Epithelial cell of proximal tubule (primary cell): ENCODE results near the gene IFI6. TPM values are rescaled to one million over a fixed set of nuclear protein-coding genes. Genes with fewer than 3 reads are reported as not detected.

Experiments used
- DNase-seq: peaks from one replicate; pipeline ENCODE4 v3.0.0-alpha.2; 2011; ENCODE audit warnings: low read depth
- H3K4me3 ChIP-seq: 2 replicates; pipeline ENCODE4 v1.5.1; 2011; ENCODE audit warnings: low read depth, mild to moderate bottlenecking, low read length
- CTCF ChIP-seq: conservative IDR thresholded peaks from 2 replicates; pipeline ENCODE4 v1.5.1; 2012; ENCODE audit warnings: low read depth, mild to moderate bottlenecking, low read length
- total RNA-seq: library from RNA; depleted of rRNA; stranded (reverse); fragments of >200 nt; gene quantifications from 2 replicates; pipeline ENCODE4 v1.2.3, GENCODE V29; 2015

The IFI6 gene
- total RNA-seq, 1 donor from 2014 or later = 28.3 TPM

- TF ChIP-seq CTCF = peak; percentile 58
- H3K4me3 ChIP-seq = peak overlapping the region; percentile 52
- DNase-seq = no peak
Observed at GRCh38 chr1:27668808-27669723, 2.9 kb downstream of the IFI6 start.

DNA sequence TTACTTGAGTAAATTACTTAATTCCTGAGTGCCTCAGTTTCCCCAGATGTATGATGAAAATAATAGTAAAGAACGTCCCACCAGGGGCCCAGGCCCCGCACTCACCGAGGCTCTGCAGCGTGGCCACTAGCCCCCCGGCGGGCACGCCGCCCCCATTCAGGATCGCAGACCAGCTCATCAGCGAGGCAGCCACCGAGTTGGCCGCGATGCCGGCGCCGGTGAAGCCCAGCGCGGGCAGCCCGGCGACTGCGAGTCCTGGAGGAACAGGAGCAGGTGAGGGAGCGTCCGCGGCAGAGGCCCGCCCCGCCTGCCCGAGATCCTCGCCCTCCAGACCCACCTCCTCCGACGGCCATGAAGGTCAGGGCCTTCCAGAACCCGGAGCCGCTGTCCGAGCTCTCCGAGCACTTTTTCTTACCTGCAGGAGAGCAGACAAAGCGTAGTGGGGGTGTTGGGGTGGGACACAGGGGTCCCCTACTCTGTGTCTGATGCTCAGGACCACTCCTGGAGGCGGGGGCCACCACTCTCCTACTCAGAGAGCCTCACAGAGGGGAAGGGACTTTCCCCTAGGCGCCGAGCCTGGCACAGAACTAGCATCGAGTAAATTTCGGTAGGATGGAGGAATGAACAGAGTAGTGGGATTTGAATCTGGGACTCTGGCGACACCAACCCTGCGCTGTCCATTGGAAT, 3.7 kb downstream of the IFI6 start:
- no peak overlapping the region for H3K4me3 ChIP-seq
- DNase-seq = no peak
- TF ChIP-seq CTCF = no peak

DNA sequence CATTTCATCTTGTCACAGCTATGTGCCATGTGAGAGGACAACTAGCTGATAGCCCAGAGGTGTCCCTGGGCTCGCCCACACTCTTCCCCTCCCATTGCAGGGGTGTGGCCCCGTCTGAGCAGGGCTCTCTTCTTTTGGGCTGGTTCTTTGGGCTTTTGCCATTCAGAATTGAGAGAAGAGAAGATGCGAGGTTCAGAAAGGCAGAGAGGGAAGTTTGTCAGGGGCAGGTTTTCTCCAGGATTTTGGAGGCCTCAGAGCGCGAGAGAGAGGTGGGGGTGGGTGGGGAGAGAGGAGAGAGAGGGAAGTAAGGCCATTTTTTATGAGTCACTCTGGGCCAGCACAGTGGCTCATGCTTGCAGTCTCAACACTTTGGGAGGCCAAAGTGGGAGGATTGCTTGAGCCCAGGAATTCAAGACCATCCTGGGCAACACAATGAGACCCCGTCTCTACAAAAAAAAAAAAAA, 5.2 kb downstream of the IFI6 start:
- no peak overlapping the region for H3K4me3 ChIP-seq
- no peak for DNase-seq
- TF ChIP-seq CTCF = no peak

- H3K4me3 ChIP-seq = no peak overlapping the region
- no peak for TF ChIP-seq CTCF
- DNase-seq = no peak
Observed at GRCh38 chr1:27666294-27666693, 5.7 kb downstream of the IFI6 start.

DNA sequence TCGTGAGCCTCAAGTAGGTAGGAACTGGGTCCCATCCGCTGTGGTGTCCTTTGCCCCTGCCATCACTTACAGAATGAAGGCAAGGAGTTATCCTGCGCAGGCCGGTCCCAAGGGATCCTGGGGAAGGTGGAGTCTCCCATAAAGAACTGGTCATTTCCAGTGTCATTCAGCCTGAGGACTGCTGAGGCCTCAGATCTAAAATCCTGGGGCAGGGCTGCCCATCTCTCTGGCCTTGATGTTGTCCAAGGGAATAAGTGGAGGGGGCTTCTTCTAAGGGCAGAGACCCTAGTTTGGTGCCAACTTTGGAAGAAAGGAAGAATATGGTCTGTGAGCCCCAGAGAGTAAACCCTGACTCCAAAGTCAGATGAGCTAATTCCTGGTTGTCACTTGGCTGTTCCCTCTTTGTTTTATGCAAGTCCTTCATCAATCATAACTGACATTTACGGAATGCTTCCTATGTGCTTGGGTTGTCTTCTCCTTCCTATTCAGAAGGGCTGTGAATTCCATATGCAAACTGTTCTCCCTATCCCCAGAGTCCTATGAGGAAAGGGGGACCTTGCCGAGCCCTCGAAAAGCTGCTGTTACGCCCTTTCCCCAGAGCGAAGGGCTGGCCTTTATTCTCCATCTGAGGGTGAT, 6.9 kb downstream of the IFI6 start:
- TF ChIP-seq CTCF = no peak
- DNase-seq = no peak
- H3K4me3 ChIP-seq = no peak overlapping the region

- no peak overlapping the region for H3K4me3 ChIP-seq
- no peak for TF ChIP-seq CTCF
- no peak for DNase-seq
Observed at GRCh38 chr1:27664291-27664690, 7.7 kb downstream of the IFI6 start.
